ENCODE data around the gene CXCR6.

The CXCR6 gene

DNA sequence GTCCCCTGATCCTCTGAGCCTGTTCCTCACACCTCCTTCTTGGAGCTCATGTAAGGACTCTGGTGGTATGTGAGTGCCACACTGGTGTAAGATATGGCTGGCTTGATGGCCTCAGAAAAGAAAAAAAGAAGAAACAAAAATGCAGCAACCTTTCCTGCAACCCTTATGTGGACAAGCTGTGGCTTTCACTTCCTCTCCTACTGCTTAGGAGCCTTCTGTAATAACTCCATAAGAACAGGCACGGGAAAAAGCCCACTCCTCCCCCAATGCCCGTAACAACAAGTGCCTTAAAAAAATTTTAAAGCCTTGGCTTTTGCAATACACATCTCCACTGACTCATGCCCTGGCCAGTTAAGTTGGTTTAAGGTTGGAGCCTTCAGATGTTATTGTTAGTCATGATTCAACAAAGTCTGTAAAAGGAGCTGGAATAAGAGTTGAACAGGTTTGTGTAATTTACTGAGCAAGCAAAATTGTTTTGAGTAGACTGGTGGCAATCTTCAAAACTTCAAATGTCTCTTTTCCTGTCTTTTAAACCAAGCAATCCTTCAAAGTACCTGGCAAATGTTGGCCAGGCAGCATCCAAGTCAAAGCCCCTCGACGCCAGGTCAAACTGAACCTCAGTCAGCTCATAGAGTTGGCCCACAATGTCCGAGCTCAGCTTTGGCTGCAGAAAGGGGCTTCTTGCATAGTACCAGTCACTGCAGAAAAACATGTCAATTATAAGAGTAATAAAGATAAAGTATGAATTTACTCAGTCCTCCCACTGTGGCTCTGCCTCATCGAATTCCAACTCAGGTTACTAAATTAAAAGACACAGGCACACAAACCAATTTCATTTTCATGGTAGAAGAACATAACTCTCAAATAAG is 29.5 kb downstream of the CXCR6 start:
- DNase-seq: no peak

DNA sequence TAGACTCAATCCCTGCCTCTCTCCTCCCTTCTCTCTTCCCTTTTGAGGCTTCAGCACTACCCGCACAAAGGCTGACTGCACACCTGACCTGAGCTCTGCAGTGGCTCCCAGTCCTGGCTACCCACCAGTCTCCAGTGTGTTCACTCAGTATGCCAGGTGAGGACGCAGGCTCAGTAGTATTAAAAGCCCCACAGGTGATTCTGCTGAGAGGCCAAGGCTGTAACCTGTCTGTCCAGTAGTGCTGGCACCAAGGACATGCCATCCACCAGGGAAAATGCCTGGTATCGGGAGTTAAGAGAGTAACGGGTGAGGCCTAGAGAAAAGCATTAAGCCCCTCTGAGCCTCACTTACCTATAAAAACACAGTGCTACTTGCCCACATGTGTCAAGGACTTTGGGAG is 31.4 kb downstream of the CXCR6 start:
- DNase-seq: no peak

- DNase-seq: no peak
Measured at GRCh38 chr3:45975686-45976085, 32.4 kb downstream of the CXCR6 start.

DNA sequence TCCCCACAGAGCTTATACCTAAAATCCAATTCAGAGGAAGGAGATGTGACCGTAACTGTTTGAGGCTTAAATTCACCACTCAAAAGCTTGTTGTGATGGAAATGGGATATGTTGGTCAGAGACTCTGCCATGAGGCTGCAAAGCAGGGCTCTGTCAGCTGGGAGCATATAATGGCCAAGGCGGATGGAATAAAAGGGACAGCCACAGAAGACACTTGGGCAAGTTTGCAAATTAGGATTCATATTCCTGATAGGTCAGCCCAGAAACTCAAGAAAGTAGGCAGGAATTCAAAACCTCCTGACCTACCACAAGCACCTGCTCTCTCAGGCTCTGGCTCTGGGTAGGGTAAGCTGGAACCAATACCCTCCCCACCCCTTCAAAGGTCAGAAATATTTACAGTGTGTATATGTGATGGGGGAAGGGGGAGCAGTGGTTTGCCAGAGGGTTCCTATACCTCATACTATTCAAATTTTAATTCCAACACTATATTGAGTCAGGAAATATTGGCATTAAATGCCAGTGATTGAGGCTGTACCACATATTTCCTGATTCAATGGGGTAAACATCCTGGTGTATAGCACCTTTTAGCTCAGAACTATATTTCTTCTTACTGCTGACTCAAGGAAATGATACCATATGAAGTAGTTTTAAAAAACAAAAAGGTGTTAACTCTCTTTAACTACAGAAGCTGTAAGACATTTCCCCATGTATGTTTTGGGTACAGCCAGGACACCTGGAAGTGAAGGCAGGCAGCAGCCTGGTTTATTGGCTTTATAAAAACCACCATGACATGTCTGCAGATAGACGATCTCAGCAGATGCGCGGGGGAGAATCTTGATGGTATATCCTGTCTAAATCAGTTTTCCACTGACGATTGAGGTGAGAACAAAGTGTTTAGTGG is 33.2 kb downstream of the CXCR6 start:
- no peak for DNase-seq

GRCh38 chr3:45978006-45978761 is 34.9 kb downstream of the CXCR6 start:
- peak; percentile 51 to 58 for DNase-seq

- DNase-seq: no peak
Measured at GRCh38 chr3:45979378-45979777, 36.1 kb downstream of the CXCR6 start.

GRCh38 chr3:45980229-45980813 is 37.1 kb downstream of the CXCR6 start:
- no peak for DNase-seq

- DNase-seq: no peak
Measured at GRCh38 chr3:45980819-45981218, 37.6 kb downstream of the CXCR6 start.

DNA sequence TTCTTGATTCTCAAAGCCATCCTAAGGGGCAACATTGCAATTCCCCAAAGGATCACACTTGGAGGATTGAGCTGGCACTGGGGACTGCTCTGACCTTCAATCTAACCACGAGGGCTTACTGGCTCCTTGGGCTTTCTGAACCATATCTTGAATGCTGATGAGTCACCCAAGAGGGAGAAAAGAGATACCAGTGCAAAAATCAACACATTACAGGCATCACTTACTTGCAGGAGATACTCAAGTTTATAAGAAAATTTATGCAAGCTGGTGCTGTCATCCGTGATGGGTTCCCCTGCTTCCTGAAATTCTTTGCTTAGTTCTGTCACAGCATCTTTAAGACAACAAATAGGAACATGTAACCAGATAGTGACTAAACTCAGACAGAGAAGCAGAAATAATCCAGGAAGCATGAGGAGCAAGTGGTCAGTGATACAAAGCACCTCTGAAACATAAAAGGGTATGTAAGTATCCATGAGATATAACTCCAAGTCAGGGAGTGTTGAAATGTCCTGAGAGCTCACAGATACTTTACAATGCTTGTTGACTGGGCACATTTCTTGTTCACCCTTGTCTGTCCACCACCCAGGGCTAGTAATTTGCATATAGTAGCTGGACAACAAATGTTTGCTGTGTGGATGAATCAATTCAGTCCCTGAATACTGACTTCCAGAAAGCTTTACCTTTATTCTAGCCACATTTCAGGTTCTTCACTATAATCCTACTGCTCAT is 38.2 kb downstream of the CXCR6 start:
- DNase-seq: no peak

DNA sequence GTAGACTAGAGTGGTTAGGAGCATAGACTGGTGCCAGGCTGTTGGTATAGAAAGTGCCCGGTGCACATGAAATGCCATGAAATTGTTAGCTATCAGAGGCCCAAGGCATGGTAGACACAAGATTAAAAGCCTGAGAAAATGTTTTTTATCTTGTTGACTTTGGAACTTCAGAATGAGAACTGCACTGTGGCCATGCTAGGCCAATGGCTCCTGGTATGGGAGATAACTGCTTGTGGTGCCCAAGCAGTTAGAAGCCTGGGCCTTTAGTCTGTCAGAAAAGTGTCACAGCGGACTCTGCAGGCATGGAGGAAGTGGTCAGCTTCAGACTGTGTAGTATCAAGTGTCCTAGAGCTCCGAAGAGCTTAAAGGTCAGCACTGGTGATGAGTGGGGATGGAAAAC is 40.5 kb downstream of the CXCR6 start:
- no peak for DNase-seq

- DNase-seq: no peak
Measured at GRCh38 chr3:45984331-45985312, 41.4 kb downstream of the CXCR6 start.

- DNase-seq: no peak
Measured at GRCh38 chr3:45985532-45986302, 42.5 kb downstream of the CXCR6 start.

- DNase-seq: no peak
Measured at GRCh38 chr3:45986303-45986982, 43.2 kb downstream of the CXCR6 start.

- no peak for DNase-seq
Measured at GRCh38 chr3:45987368-45988291, 44.4 kb downstream of the CXCR6 start.

- DNase-seq: no peak
Measured at GRCh38 chr3:45988362-45988761, 45.1 kb downstream of the CXCR6 start.

- no peak for DNase-seq
Measured at GRCh38 chr3:45988804-45989203, 45.5 kb downstream of the CXCR6 start.

GRCh38 chr3:45990181-45990580 is 46.9 kb downstream of the CXCR6 start:
- no peak for DNase-seq

DNA sequence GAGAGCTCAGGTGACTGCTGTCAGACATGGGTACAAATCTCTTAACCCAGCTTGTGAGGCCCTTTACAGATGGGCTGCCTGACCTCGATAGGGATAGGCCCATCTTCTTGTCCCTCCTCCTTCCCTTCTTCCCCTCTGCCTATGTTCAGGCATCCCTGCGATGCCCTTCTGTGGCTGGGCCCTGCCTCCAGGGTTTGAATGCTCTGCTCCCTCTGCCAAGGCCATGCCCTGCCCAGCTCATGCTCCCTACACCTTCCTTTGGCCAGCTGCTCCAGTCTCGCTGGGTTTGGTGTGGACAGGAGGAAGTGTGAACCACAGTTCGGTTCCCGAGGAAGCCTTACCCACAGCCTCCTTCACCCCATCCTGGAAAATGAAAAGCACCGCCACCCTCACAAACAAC is 48.1 kb downstream of the CXCR6 start:
- DNase-seq: no peak

Data from NCI-H187 (cell line).